H9 (cell line): ENCODE data around the gene P2RX7. TPM values are rescaled to one million over a fixed set of nuclear protein-coding genes. Genes with fewer than 3 reads are reported as not detected.
"Not testable (repeated sequence)": the region's sequence is repeated elsewhere in the genome, so short reads cannot be mapped to it uniquely, and the experiment has no call there.

Experiments
- DNase-seq: peaks from one replicate; pipeline ENCODE4 v3.0.0-alpha.2; 2017
- H2AFZ ChIP-seq: one replicate; pipeline ENCODE4 v1.6.1; 2013; ENCODE audit warnings: mild to moderate bottlenecking, low read length, control low read depth, moderate library complexity
- H2AK5ac ChIP-seq: 2 replicates; pipeline ENCODE4 v1.6.1; 2013; ENCODE audit warnings: low read length, control low read depth, mixed read lengths; ENCODE audit not compliant: insufficient read length
- H2BK120ac ChIP-seq: one replicate; pipeline ENCODE4 v1.6.1; 2013; ENCODE audit warnings: low read depth, mild to moderate bottlenecking, low read length, control low read depth, inconsistent platforms; ENCODE audit not compliant: poor library complexity, severe bottlenecking
- H2BK12ac ChIP-seq: 2 replicates; pipeline ENCODE4 v1.6.1; 2013; ENCODE audit warnings: low read length, control low read depth, mixed read lengths, low read depth; ENCODE audit not compliant: insufficient read length
- H2BK15ac ChIP-seq: 2 replicates; pipeline ENCODE4 v1.6.1; 2013; ENCODE audit warnings: low read depth, low read length, control low read depth
- H2BK20ac ChIP-seq: one replicate; pipeline ENCODE4 v1.6.1; 2013; ENCODE audit warnings: low read depth, mild to moderate bottlenecking, low read length, control low read depth, inconsistent platforms; ENCODE audit not compliant: poor library complexity, severe bottlenecking
- H2BK5ac ChIP-seq: 2 replicates; pipeline ENCODE4 v1.6.1; 2013; ENCODE audit warnings: low read length, control low read depth, mixed read lengths; ENCODE audit not compliant: insufficient read length
- H3K14ac ChIP-seq: 2 replicates; pipeline ENCODE4 v1.6.1; 2013; ENCODE audit warnings: low read length, control low read depth; ENCODE audit not compliant: insufficient read depth
- H3K18ac ChIP-seq: 2 replicates; pipeline ENCODE4 v1.6.1; 2013; ENCODE audit warnings: low read depth, mild to moderate bottlenecking, mixed read lengths, low read length, control low read depth; ENCODE audit not compliant: insufficient read length
- H3K23ac ChIP-seq: 2 replicates; pipeline ENCODE4 v1.6.1; 2013; ENCODE audit warnings: low read length, control low read depth, mixed read lengths, low read depth; ENCODE audit not compliant: insufficient read length
- H3K23me2 ChIP-seq: 2 replicates; pipeline ENCODE4 v1.6.1; 2013; ENCODE audit warnings: low read depth, mild to moderate bottlenecking, mixed read lengths, low read length, control low read depth; ENCODE audit not compliant: insufficient read length, poor library complexity, severe bottlenecking
- H3K27ac ChIP-seq: 2 replicates; pipeline ENCODE4 v1.5.1; 2013; ENCODE audit warnings: low read length, control low read depth, mixed read lengths, low read depth; ENCODE audit not compliant: insufficient read length
- H3K27me3 ChIP-seq: 2 replicates; pipeline ENCODE4 v1.6.1; 2013; ENCODE audit warnings: low read length, control low read depth, inconsistent platforms; ENCODE audit not compliant: insufficient read depth
- H3K4ac ChIP-seq: 2 replicates; pipeline ENCODE4 v1.6.1; 2013; ENCODE audit warnings: low read depth, mild to moderate bottlenecking, control low read depth, inconsistent platforms, low read length, moderate library complexity
- H3K4me1 ChIP-seq: 2 replicates; pipeline ENCODE4 v1.6.1; 2013; ENCODE audit warnings: low read length, control low read depth, inconsistent platforms; ENCODE audit not compliant: insufficient read depth
- H3K4me2 ChIP-seq: 2 replicates; pipeline ENCODE4 v1.6.1; 2013; ENCODE audit warnings: low read length, control low read depth, mixed read lengths; ENCODE audit not compliant: insufficient read length, insufficient read depth
- H3K56ac ChIP-seq: 2 replicates; pipeline ENCODE4 v1.6.1; 2013; ENCODE audit warnings: low read depth, mild to moderate bottlenecking, mixed read lengths, low read length, control low read depth; ENCODE audit not compliant: insufficient read length
- H3K79me1 ChIP-seq: 2 replicates; pipeline ENCODE4 v1.6.1; 2013; ENCODE audit warnings: low read depth, mild to moderate bottlenecking, moderate library complexity, low read length, control low read depth, inconsistent platforms; ENCODE audit not compliant: insufficient read depth, poor library complexity, severe bottlenecking
- H3K79me2 ChIP-seq: 2 replicates; pipeline ENCODE4 v1.6.1; 2013; ENCODE audit warnings: low read length, control low read depth, inconsistent platforms; ENCODE audit not compliant: insufficient read depth
- H3K9ac ChIP-seq: 2 replicates; pipeline ENCODE4 v1.6.1; 2013; ENCODE audit warnings: low read length, control low read depth, mixed read lengths; ENCODE audit not compliant: insufficient read length; ENCODE audit errors: extremely low read depth
- H3K9me3 ChIP-seq: one replicate; pipeline ENCODE4 v1.6.1; 2013; ENCODE audit warnings: low read depth, low read length, inconsistent platforms; ENCODE audit not compliant: control insufficient read depth
- H3T11ph ChIP-seq: one replicate; pipeline ENCODE4 v1.6.1; 2013; ENCODE audit warnings: mild to moderate bottlenecking, low read length, control low read depth, inconsistent platforms
- H4K20me1 ChIP-seq: one replicate; pipeline ENCODE4 v1.6.1; 2013; ENCODE audit not compliant: control insufficient read depth, insufficient read length, insufficient read depth
- H4K5ac ChIP-seq: 2 replicates; pipeline ENCODE4 v1.6.1; 2013; ENCODE audit warnings: low read depth, mild to moderate bottlenecking, mixed read lengths, low read length, control low read depth; ENCODE audit not compliant: insufficient read length
- H4K8ac ChIP-seq: replicated peaks from 2 replicates; pipeline ENCODE4 v1.6.1; 2013; ENCODE audit warnings: low read length, control low read depth, mixed read lengths, low read depth; ENCODE audit not compliant: insufficient read length
- H4K91ac ChIP-seq: 2 replicates; pipeline ENCODE4 v1.6.1; 2013; ENCODE audit warnings: low read depth, mild to moderate bottlenecking, moderate library complexity, mixed read lengths, low read length, control low read depth; ENCODE audit not compliant: insufficient read length
- H3K27ac Mint-ChIP-seq, 3 experiments: 2 replicates in 2 of 3; 3 replicates in 1 of 3; pipeline ENCODE4 v1.8.0; 2020 to 2021; ENCODE audit warnings: mixed read lengths in 3 of 3, mild to moderate bottlenecking in 1 of 3, moderate library complexity in 1 of 3
- H3K27me3 Mint-ChIP-seq: 2 replicates; pipeline ENCODE4 v1.8.0; 2021; ENCODE audit warnings: low read depth, mild to moderate bottlenecking, moderate library complexity, mixed read lengths
- H3K36me3 Mint-ChIP-seq, 3 experiments: 2 replicates in 2 of 3; 3 replicates in 1 of 3; pipeline ENCODE4 v1.8.0; 2020 to 2021; ENCODE audit warnings: low read depth in 3 of 3, mixed read lengths in 3 of 3; ENCODE audit not compliant: insufficient read depth in 1 of 3
- H3K4me1 Mint-ChIP-seq, 2 experiments: 2 replicates each; pipeline ENCODE4 v1.8.0; 2020; ENCODE audit warnings: mixed read lengths in 2 of 2
- H3K4me3 Mint-ChIP-seq, 2 experiments: 2 replicates in 1 of 2; 3 replicates in 1 of 2; pipeline ENCODE4 v1.8.0; 2020 to 2021; ENCODE audit warnings: mild to moderate bottlenecking in 2 of 2, mixed read lengths in 2 of 2, moderate library complexity in 1 of 2
- H3K9me3 Mint-ChIP-seq, 2 experiments: 2 replicates in 1 of 2; 3 replicates in 1 of 2; pipeline ENCODE4 v1.8.0; 2020; ENCODE audit warnings: mild to moderate bottlenecking in 2 of 2, mixed read lengths in 2 of 2, moderate library complexity in 1 of 2
- CTCF ChIP-seq: fragments of 200-600 bp; sonication (generic); conservative IDR thresholded peaks from 3 replicates; pipeline ENCODE4 v1.8.0; 2021; ENCODE audit warnings: antibody characterized with exemption, mild to moderate bottlenecking
- WGBS: extraction: QIAGEN DNeasy Blood & Tissue Kit; methylation state at CpG from one replicate; pipeline ENCODE4 v1.1.7; 2013; ENCODE audit warnings: missing lambda C conversion rate, low lambda C conversion rate, mixed read lengths; ENCODE audit not compliant: insufficient read length; ENCODE audit errors: extremely low coverage; 5-methylcytosine and 5-hydroxymethylcytosine counted together
- total RNA-seq: library from RNA; stranded (reverse); gene quantifications from 2 replicates; pipeline ENCODE4 v1.2.1, GENCODE V29; 2021

Gene P2RX7
- total RNA-seq, 1 experiment from 2014 or later = 0.09 TPM

- Histone ChIP-seq H3K56ac (no peak overlapping the region), H3K23ac (no peak overlapping the region), H2AK5ac (no peak overlapping the region), H4K20me1 (no peaks in the 10 kb centered on the region), H3K4ac (no peak overlapping the region), H2AFZ (no peak overlapping the region), H2BK120ac (no peak overlapping the region), H2BK15ac (no peak overlapping the region), H3K23me2 (no peaks in the 10 kb centered on the region), H2BK12ac (no peak overlapping the region), H3K4me1 (no peaks in the 10 kb centered on the region; the same call in 1 of the 2 replicates), H4K5ac (no peak overlapping the region), H4K8ac (no peak overlapping the region), H3K27me3 (no peaks in the 10 kb centered on the region), H4K91ac (no peak overlapping the region), H3T11ph (no peak overlapping the region), H3K18ac (no peak overlapping the region), H3K4me2 (no peak overlapping the region), H3K79me1 (no peaks in the 10 kb centered on the region), H3K27ac (no peak overlapping the region), H3K9me3 (no peaks in the 10 kb centered on the region), H2BK5ac (no peak overlapping the region), H2BK20ac (no peak overlapping the region), H3K79me2 (no peaks in the 10 kb centered on the region), H3K14ac (no peak overlapping the region), H3K9ac (no peak overlapping the region)
- DNase-seq = no peak
- H3K9me3 Mint-ChIP-seq = no peaks in the 10 kb centered on the region; a peak in 1 of 5 replicates
- peaks cover 0 to 4% (median 0%) of the 10 kb centered on the region in 3 experiments; a peak in 2 of 7 replicates for H3K36me3 Mint-ChIP-seq
- H3K4me1 Mint-ChIP-seq = peaks cover 21 to 22% of the 10 kb centered on the region in 2 experiments
- H3K27me3 Mint-ChIP-seq = peaks cover 23% of the 10 kb centered on the region
- WGBS = no CpG with 5 or more reads among the region's 3 CpGs
- no peak for TF ChIP-seq CTCF
- no peak overlapping the region for H3K27ac Mint-ChIP-seq
- no peak overlapping the region for H3K4me3 Mint-ChIP-seq
These were observed 25.4 kb downstream of the P2RX7 start for GRCh38 chr12:121158085-121158484.

- H2AFZ ChIP-seq, H2BK20ac ChIP-seq, H3K23ac ChIP-seq, H2AK5ac ChIP-seq, H3K4me2 ChIP-seq, H3K4ac ChIP-seq, H3K4me1 ChIP-seq, H4K5ac ChIP-seq, H4K91ac ChIP-seq, H3K27ac Mint-ChIP-seq, H3K14ac ChIP-seq, H3K23me2 ChIP-seq, H3K9me3 ChIP-seq, H3K79me1 ChIP-seq, H3K18ac ChIP-seq, H3K56ac ChIP-seq, H3K79me2 ChIP-seq, H2BK120ac ChIP-seq, H4K20me1 ChIP-seq, H2BK15ac ChIP-seq, H3K4me3 Mint-ChIP-seq, H3K9ac ChIP-seq, H3T11ph ChIP-seq, H3K27ac ChIP-seq, DNase-seq, H3K36me3 Mint-ChIP-seq, H2BK5ac ChIP-seq, H3K27me3 ChIP-seq, H4K8ac ChIP-seq, H3K9me3 Mint-ChIP-seq, H2BK12ac ChIP-seq: not testable (repeated sequence)
- H3K27me3 Mint-ChIP-seq = peaks cover 21% of the 10 kb centered on the region
- no CpG with 5 or more reads among the region's 5 CpGs for WGBS
- H3K4me1 Mint-ChIP-seq = peaks cover 21 to 22% of the 10 kb centered on the region in 2 experiments
These were observed 26.2 kb downstream of the P2RX7 start for GRCh38 chr12:121158728-121159351.
